Breast epithelium (tissue), 4 donors: ENCODE data around the gene SCAF1. TPM values are rescaled to one million over a fixed set of nuclear protein-coding genes. Genes with fewer than 3 reads are reported as not detected.

Experiments
- DNase-seq, 2 donors: peaks; one replicate each; pipeline ENCODE4 v3.0.0-alpha.2; 2019; ENCODE audit warnings: low spot score in 2 of 2
- H3K27ac ChIP-seq, 2 donors: fragments of 200-600 bp; sonication (generic) in 1 of 2; one replicate each; pipeline ENCODE4 v1.5.1; 2016 to 2019; ENCODE audit warnings: mild to moderate bottlenecking in 1 of 2
- H3K27me3 ChIP-seq, 2 donors: fragments of 200-600 bp; sonication (generic) in 1 of 2; one replicate each; pipeline versions ENCODE4 v1.5.1 to v1.6.0; 2017 to 2019; ENCODE audit warnings: control low read depth in 1 of 2, mild to moderate bottlenecking in 1 of 2
- H3K36me3 ChIP-seq: fragments of 200-600 bp; one replicate; pipeline ENCODE4 v1.5.1; 2019
- H3K4me1 ChIP-seq, 2 donors: fragments of 200-600 bp; sonication (generic); one replicate each; pipeline ENCODE4 v1.5.1; 2016 to 2019; ENCODE audit warnings: control low read depth in 1 of 2
- H3K4me3 ChIP-seq, 3 donors: fragments of 200-600 bp; sonication (generic); 1 replicate in 2 of 3; 2 replicates in 1 of 3; pipeline ENCODE4 v1.5.1; 2016 to 2019; ENCODE audit warnings: mild to moderate bottlenecking in 3 of 3, moderate library complexity in 2 of 3
- H3K9me3 ChIP-seq, 2 donors: fragments of 200-600 bp; sonication (generic) in 1 of 2; one replicate each; pipeline ENCODE4 v1.5.1; 2016 to 2019; ENCODE audit warnings: control low read depth in 1 of 2
- POLR2A ChIP-seq: fragments of 450-650 bp; IDR thresholded peaks from one replicate; pipeline ENCODE4 v1.6.1; 2016; ENCODE audit warnings: antibody characterized with exemption, mild to moderate bottlenecking, moderate library complexity
- POLR2AphosphoS5 ChIP-seq, 3 donors: sonication (generic); formaldehyde crosslinking; IDR thresholded peaks; one replicate each; pipeline ENCODE4 v1.6.1; 2017; ENCODE audit warnings: antibody characterized with exemption in 3 of 3
- intact Hi-C: fragments of 100-400 bp; cut with DNase I; formaldehyde crosslinking; loops from one replicate; pipeline ENCODE4 v1.15.1; 2023; ENCODE audit warnings: low total_unique reads
- total RNA-seq, 3 donors: library from RNA; depleted of rRNA; stranded (reverse); fragments of >200 nt; gene quantifications; one replicate each; pipeline ENCODE4 v1.1.0, GENCODE V29; 2016
- TF ChIP-seq, protein P1 (sequence below), 3 donors: fragments of 450-650 bp; IDR thresholded peaks; one replicate each; pipeline ENCODE4 v1.5.1; 2016 to 2017; ENCODE audit warnings: antibody characterized with exemption in 3 of 3, mild to moderate bottlenecking in 3 of 3, moderate library complexity in 3 of 3

Gene SCAF1
- total RNA-seq, 3 donors from 2014 or later = 9.8 to 15.4 (median 10.6) TPM

DNA sequence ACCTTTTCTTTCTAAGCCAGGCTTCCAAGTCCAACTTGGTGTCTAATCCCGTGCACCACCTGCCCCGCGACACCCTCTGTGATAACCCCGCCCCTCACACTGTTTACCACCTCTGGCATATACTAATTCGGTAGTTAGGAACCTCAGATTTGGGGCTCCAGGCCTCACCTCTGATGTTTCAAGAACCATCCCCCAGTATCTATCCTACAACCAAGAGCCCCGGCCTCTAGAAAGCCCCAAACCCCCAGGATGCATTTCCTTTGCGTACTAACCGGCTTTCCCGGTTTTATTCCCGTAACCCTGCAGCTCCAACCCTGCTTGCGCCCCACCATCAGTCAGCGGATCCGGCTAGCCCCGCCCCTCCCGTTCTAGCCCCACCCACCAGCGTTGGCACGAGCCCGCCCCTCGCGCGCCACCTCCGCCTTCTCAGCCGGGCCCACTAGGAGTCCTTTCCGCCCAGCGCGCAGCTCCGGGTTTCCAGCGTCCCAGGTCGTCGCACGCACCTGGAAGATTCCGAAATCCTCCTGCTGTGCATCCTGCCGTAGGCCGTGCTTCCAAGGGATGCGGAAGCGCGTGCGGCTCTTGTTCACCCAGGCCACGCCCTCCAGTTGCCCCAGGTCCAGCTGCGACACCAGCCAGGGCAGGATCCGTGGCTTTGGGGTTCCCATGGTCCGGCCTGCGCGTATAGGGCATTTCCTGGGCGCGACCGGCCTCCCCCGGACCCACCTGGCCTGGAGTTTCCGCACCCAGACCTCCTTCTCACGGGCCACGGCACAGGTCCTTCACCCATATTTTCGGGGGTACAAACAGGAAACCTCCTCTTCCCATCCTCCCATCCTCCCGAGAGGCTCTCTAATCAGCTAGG is 22.4 kb downstream of the SCAF1 start:
- TF ChIP-seq POLR2AphosphoS5 (IDR thresholded peaks at IDR 0.05) (peak; percentile 52 to 60 (median 55)), POLR2A (peak; percentile 36)
- TF ChIP-seq, protein P1, sequence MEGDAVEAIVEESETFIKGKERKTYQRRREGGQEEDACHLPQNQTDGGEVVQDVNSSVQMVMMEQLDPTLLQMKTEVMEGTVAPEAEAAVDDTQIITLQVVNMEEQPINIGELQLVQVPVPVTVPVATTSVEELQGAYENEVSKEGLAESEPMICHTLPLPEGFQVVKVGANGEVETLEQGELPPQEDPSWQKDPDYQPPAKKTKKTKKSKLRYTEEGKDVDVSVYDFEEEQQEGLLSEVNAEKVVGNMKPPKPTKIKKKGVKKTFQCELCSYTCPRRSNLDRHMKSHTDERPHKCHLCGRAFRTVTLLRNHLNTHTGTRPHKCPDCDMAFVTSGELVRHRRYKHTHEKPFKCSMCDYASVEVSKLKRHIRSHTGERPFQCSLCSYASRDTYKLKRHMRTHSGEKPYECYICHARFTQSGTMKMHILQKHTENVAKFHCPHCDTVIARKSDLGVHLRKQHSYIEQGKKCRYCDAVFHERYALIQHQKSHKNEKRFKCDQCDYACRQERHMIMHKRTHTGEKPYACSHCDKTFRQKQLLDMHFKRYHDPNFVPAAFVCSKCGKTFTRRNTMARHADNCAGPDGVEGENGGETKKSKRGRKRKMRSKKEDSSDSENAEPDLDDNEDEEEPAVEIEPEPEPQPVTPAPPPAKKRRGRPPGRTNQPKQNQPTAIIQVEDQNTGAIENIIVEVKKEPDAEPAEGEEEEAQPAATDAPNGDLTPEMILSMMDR (IDR thresholded peaks at IDR 0.05) = peak in 2 of 3 donors; percentile 36 to 55
- Histone ChIP-seq H3K27ac (peak overlapping the region; percentile 88 to 93), H3K4me1 (peaks cover 6 to 7% of the 10 kb centered on the region in 2 donors), H3K36me3 (no peaks in the 10 kb centered on the region), H3K9me3 (no peaks in the 10 kb centered on the region), H3K4me3 (peak overlapping the region; percentile 70 to 79 (median 77)), H3K27me3 (no peaks in the 10 kb centered on the region)
- DNase-seq = peak; percentile 85 to 93
- intact Hi-C loops = loop anchor here (10.0 kb wide), 1 partner anchor 170 kb away; the partner anchor contains the start of gene RPS11

DNA sequence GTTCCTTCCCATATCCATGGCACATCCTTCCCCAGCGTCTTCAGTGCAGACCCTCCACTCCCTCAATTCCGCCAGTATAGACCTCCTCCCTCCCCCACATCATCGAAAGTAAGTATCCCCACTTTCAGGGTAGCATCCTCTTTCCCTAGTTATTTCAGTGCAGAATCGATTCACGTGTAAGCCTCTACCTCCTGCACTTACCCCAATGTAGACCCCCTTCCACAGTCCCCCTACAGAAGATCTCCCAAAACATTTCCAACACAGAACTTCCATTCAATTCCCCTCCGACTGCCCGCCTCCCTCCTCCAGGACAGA is 23.0 kb downstream of the SCAF1 start:
- intact Hi-C loops = loop anchor here (10.0 kb wide), 1 partner anchor 170 kb away; the partner anchor contains the start of gene RPS11
- DNase-seq = no peak
- Histone ChIP-seq H3K27me3 (no peaks in the 10 kb centered on the region), H3K27ac (peak overlapping the region; percentile 88 to 93), H3K36me3 (no peaks in the 10 kb centered on the region), H3K9me3 (no peaks in the 10 kb centered on the region), H3K4me3 (peak overlapping the region; percentile 70 to 79 (median 77)), H3K4me1 (peaks cover 6 to 7% of the 10 kb centered on the region in 2 donors)
- TF ChIP-seq POLR2A (no peak), POLR2AphosphoS5 (IDR thresholded peaks at IDR 0.05) (no peak)
- TF ChIP-seq, protein P1 (IDR thresholded peaks at IDR 0.05) = no peak

DNA sequence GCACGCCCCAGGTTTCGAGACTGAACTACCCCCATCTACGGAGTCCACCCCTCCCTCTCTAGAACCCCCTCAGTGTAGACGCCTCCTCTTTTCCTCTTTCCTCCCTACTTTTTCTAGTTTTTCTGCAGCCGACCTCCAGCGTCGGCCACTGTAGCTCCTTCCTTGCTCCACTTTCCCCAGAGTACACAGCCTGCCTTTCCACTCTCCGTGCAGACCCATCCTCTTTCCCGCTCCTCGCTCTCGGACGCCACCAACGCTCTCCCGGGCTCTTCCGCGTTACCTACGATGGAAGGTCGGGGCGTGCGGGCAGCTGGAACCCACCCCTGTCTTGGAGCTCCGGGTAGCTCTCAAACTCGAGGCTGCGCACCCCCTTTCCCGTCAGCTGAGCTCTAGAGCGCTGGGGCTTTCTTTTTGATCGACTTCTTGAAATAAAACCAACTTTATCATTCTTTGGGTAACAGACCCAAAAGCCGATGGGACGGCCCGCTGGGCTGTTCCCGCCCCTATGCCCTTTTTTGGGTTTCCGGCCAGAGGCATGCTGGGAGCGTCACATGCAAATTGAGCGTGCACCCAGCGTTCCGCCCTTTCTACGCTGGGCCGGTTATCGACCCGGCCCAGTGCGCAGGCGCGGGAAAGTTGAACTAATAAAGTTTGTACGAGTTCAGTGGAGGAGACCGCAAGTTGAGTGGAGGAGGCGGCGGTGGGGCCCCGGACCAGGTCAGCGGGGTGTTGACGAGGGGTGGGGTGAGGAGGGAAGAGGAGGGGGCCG is 23.5 kb downstream of the SCAF1 start, which contains the start of the genes BCL2L12 and IRF3:
Gene BCL2L12, plus strand, starts transcription at position 583 of the 769 bp plus-strand sequence. CDS start 760 bp downstream, outside the sequence.
Gene IRF3, minus strand, starts transcription at position 507 of the 769 bp plus-strand sequence. CDS start 1,019 bp downstream, outside the sequence.
- TF ChIP-seq POLR2A (peak; percentile 77), POLR2AphosphoS5 (IDR thresholded peaks at IDR 0.05) (peak; percentile 67 to 85 (median 80))
- TF ChIP-seq, protein P1 (IDR thresholded peaks at IDR 0.05) = no peak
- peak within 1 kb of the TSS; percentile 88 to 93 for H3K27ac ChIP-seq
- peak; percentile 95 to 97 for DNase-seq
- H3K36me3 ChIP-seq = no peaks in the 10 kb centered on the region
- H3K4me3 ChIP-seq = peak within 1 kb of the TSS; percentile 70 to 79 (median 77)
- intact Hi-C loops = loop anchor here (10.0 kb wide), 1 partner anchor 171 kb away; the partner anchor contains the start of gene RPS11
- no peaks in the 10 kb centered on the region for H3K9me3 ChIP-seq
- H3K27me3 ChIP-seq = no peaks in the 10 kb centered on the region
- peaks cover 6 to 7% of the 10 kb centered on the region in 2 donors for H3K4me1 ChIP-seq

DNA sequence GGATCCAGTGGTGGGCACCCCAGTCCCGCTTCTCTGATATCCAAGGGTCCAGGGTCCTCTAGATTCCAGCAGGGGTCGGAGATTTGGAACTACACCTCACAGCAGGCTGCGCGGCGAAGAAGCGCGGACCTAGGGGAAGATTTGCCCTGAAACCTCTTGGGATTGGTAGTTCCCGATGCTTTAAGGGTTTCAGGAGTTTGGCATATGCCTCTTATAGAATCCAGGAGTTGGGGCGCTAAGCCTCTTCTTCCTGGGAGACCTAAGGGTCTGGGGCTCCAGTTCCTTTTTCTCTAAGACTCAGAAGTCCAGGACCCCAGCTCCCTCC is 24.1 kb downstream of the SCAF1 start:
- DNase-seq = no peak
- Histone ChIP-seq H3K27me3 (no peaks in the 10 kb centered on the region), H3K4me1 (peaks cover 6 to 7% of the 10 kb centered on the region in 2 donors), H3K4me3 (peak overlapping the region; percentile 70 to 79 (median 77)), H3K9me3 (no peaks in the 10 kb centered on the region), H3K27ac (peak overlapping the region; percentile 88 to 93), H3K36me3 (no peaks in the 10 kb centered on the region)
- intact Hi-C loops = loop anchor here (10.0 kb wide), 1 partner anchor 171 kb away; the partner anchor contains the start of gene RPS11
- TF ChIP-seq POLR2AphosphoS5 (IDR thresholded peaks at IDR 0.05) (no peak), POLR2A (no peak)
- TF ChIP-seq, protein P1 (IDR thresholded peaks at IDR 0.05) = no peak
